Heart right ventricle (tissue), 16 donors: ENCODE measurements around the gene CNST. TPM values are rescaled to one million over a fixed set of nuclear protein-coding genes. Genes with fewer than 3 reads are reported as not detected.
A peak's percentile ranks its signal among the peaks of the same experiment; 100 is the strongest.

Experiments used
- ATAC-seq, 8 donors: fragments of 200-7000 bp; cut with Tn5 transposase; one replicate each; pipeline ENCODE4 v1.9.1; 2020; ENCODE audit warnings: mild to moderate bottlenecking in 8 of 8, moderate library complexity in 8 of 8, moderate number of reproducible peaks in 1 of 8
- DNase-seq, 2 donors: peaks; one replicate each; pipeline ENCODE4 v3.0.0-alpha.2; 2020
- H3K27ac ChIP-seq, 10 donors: fragments of 200-600 bp; sonication (generic) in 2 of 10; one replicate each; pipeline versions ENCODE4 v1.5.0 to v1.8.0; 2020 to 2022; ENCODE audit warnings: mild to moderate bottlenecking in 3 of 10
- H3K27me3 ChIP-seq, 7 donors: fragments of 200-600 bp; one replicate each; pipeline ENCODE4 v1.8.0; 2021 to 2022; ENCODE audit warnings: mild to moderate bottlenecking in 2 of 7
- H3K36me3 ChIP-seq, 9 donors: fragments of 200-600 bp; sonication (generic) in 1 of 9; one replicate each; pipeline versions ENCODE4 v1.5.0 to v1.8.0; 2020 to 2022; ENCODE audit warnings: mild to moderate bottlenecking in 2 of 9
- H3K4me1 ChIP-seq, 9 donors: fragments of 200-600 bp; sonication (generic) in 1 of 9; one replicate each; pipeline versions ENCODE4 v1.5.0 to v1.8.0; 2020 to 2022; ENCODE audit warnings: mild to moderate bottlenecking in 4 of 9
- H3K4me3 ChIP-seq, 10 donors: fragments of 200-600 bp; sonication (generic) in 2 of 10; one replicate each; pipeline versions ENCODE4 v1.5.0 to v1.8.0; 2020 to 2022; ENCODE audit warnings: mild to moderate bottlenecking in 7 of 10, moderate library complexity in 2 of 10
- H3K9me3 ChIP-seq, 11 donors: fragments of 200-600 bp in 10 of 11; sonication (generic) in 2 of 11; one replicate each; pipeline versions ENCODE4 v1.5.0 to v1.8.0; 2013 to 2022; ENCODE audit warnings: mild to moderate bottlenecking in 2 of 11, control low read depth in 1 of 11, moderate library complexity in 1 of 11
- CTCF ChIP-seq, 9 donors: fragments of 200-600 bp; sonication (generic) in 2 of 9; IDR thresholded peaks; one replicate each; pipeline versions ENCODE4 v1.5.0 to v1.8.0; 2021 to 2022; ENCODE audit warnings: antibody characterized with exemption in 9 of 9, mild to moderate bottlenecking in 5 of 9, moderate library complexity in 1 of 9
- WGBS, 2 donors: extraction: QIAGEN DNeasy Blood & Tissue Kit; methylation state at CpG; one replicate each; pipeline ENCODE4 v1.1.7; 2013; ENCODE audit warnings: inconsistent platforms in 1 of 2; 5-methylcytosine and 5-hydroxymethylcytosine counted together
- intact Hi-C, 10 donors: fragments of 100-400 bp; cut with DNase I; formaldehyde crosslinking; loops; one replicate each; pipeline versions ENCODE4 v1.11.1 to v1.14.2; 2022
- polyA plus RNA-seq, 2 donors: library from polyadenylated mRNA; stranded (reverse); fragments of 200-250 nt; gene quantifications; one replicate each; pipeline ENCODE4 v1.2.3, GENCODE V29; 2013
- total RNA-seq, 10 donors: library from RNA; stranded (reverse); fragmentation: NEBNext Ultra II Directional in 3 of 10; extraction: Animal tissue kit (Norgen Biotek cat#: 25700) in 3 of 10; gene quantifications; one replicate each; pipeline versions ENCODE4 v1.2.1 to v1.2.4, GENCODE V29; 2021 to 2023
- donor health status: Arrhythmogenic right ventricular cardiomyopathy.
- donor health status: ischemic (EF 13 %, LVEDD 7.1; RV severe dilation, severe dysfunction).
- donor health status: healthy with polysubstance abuse.
- donor health status: DM: no; HTN: yes; CAD: no.
- donor health status: DM: no; HTN: no; CAD: no.
- donor health status: ischemic (EF 25% LVEDD 6.9; RV normal size, moderate dysfunction).
- donor health status: ischemic (EF 25% LVEDD 5.7; RV mildly dilated, moderate dysfunction).
- donor health status: healthy.
- donor health status: DM: yes; HTN: yes; CAD: no.
- donor health status: Ischemic cardiomyopathy.
- donor health status: ischemic (EF 35%, LVEDD 5.7; RV mildly dilated, moderate dysfunction).
- donor health status: nonischemic (EF 11% LVEDD 7.7; RV severe dilation, severe dysfunction).
- donor health status: DM: yes; HTN: yes; CAD: no.
- donor health status: PGD.
- donor health status: ischemic (EF 29% LVEDD 5.4; RV normal size, mild dysfunction).
- donor health status: nonischemic (EF 23%, LVEDD 6.1; RV moderate dilation, normal function).

Gene CNST
- total and polyA plus RNA-seq, 12 donors = 5.6 to 24.4 (median 14.7) TPM

GRCh38 chr1:246658567-246658966, 92.3 kb downstream of the CNST start:
- ATAC-seq (no peak), DNase-seq (no peak)
- no peak for TF ChIP-seq CTCF (IDR thresholded peaks at IDR 0.05)
- peaks cover 0 to 93% (median 18%) of the 10 kb centered on the region in 9 donors for H3K36me3 ChIP-seq
- WGBS, 2 donors = 83 to 85% methylated on average over 6 of the region's 6 CpGs
- no peak overlapping the region for H3K4me3 ChIP-seq
- peak overlapping the region in 1 of 10 donors; percentile 8 for H3K27ac ChIP-seq
- H3K4me1 ChIP-seq = peaks cover 0 to under 1% (median 0%) of the 10 kb centered on the region in 9 donors
- H3K9me3 ChIP-seq = no peaks in the 10 kb centered on the region
- intact Hi-C loops = no loop called here
- no peaks in the 10 kb centered on the region for H3K27me3 ChIP-seq

- intact Hi-C loops = no loop called here
- H3K9me3 ChIP-seq = no peaks in the 10 kb centered on the region
- no peaks in the 10 kb centered on the region for H3K27me3 ChIP-seq
- no peak for DNase-seq
- H3K27ac ChIP-seq = no peak overlapping the region
- H3K4me3 ChIP-seq = no peak overlapping the region
- H3K4me1 ChIP-seq = no peaks in the 10 kb centered on the region
- no peak for TF ChIP-seq CTCF (IDR thresholded peaks at IDR 0.05)
- no peak for ATAC-seq
- peaks cover 0 to 87% (median 11%) of the 10 kb centered on the region in 9 donors for H3K36me3 ChIP-seq
- 93 to 96% methylated on average over 6 of the region's 6 CpGs for WGBS, 2 donors
Measured at GRCh38 chr1:246659594-246660140, 93.4 kb downstream of the CNST start.

GRCh38 chr1:246661451-246661850, 95.2 kb downstream of the CNST start:
- intact Hi-C loops = no loop called here
- H3K4me1 ChIP-seq = no peaks in the 10 kb centered on the region
- 93% methylated on average over 2 of the region's 2 CpGs for WGBS, 2 donors

GRCh38 chr1:246667773-246668172, 101.5 kb downstream of the CNST start:
- DNase-seq (no peak), ATAC-seq (no peak)
- Histone ChIP-seq H3K9me3 (no peaks in the 10 kb centered on the region), H3K36me3 (peaks cover 0 to 71% (median 14%) of the 10 kb centered on the region in 9 donors), H3K27me3 (no peaks in the 10 kb centered on the region), H3K4me1 (peaks cover 0 to 3% (median 0%) of the 10 kb centered on the region in 9 donors), H3K27ac (peak overlapping the region in 3 of 10 donors; percentile 7 to 40 (median 21)), H3K4me3 (no peak overlapping the region)
- 75 to 91% methylated on average over 5 of the region's 5 CpGs for WGBS, 2 donors
- no peak for TF ChIP-seq CTCF (IDR thresholded peaks at IDR 0.05)
- intact Hi-C loops = no loop called here

More at GRCh38 chr1:246661451-246661850, 95.2 kb downstream of the CNST start:
- DNase-seq = no peak
- Histone ChIP-seq H3K9me3 (no peaks in the 10 kb centered on the region), H3K27ac (no peak overlapping the region), H3K36me3 (peaks cover 0 to 87% (median 16%) of the 10 kb centered on the region in 9 donors), H3K27me3 (no peaks in the 10 kb centered on the region), H3K4me3 (no peak overlapping the region)
- ATAC-seq = no peak
- TF ChIP-seq CTCF (IDR thresholded peaks at IDR 0.05) = no peak
